Activated CD4-positive, alpha-beta memory T cell treated with anti-CD3 and anti-CD28 coated beads, Interleukin-2, amount 10 ng/mL, durations not matched to agents 7 days and 5 days (primary cell): ENCODE measurements around the gene RPS19BP1. TPM values are rescaled to one million over a fixed set of nuclear protein-coding genes. Genes with fewer than 3 reads are reported as not detected.
A peak's percentile ranks its signal among the peaks of the same experiment; 100 is the strongest.

Source experiments
- CTCF ChIA-PET: fragments of 350-600 bp; sonication (Branson Sonifier 250); formaldehyde crosslinking; loops from one replicate; lab custom pipeline; 2021; ENCODE audit warnings: antibody characterized with exemption, inconsistent platforms; lab: Charles Lee
- POLR2A ChIA-PET: fragments of 350-600 bp; sonication (Branson Sonifier 250); formaldehyde crosslinking; loops from one replicate; lab custom pipeline; 2021; ENCODE audit warnings: antibody characterized with exemption; lab: Charles Lee
- DNase-seq: peaks from one replicate; pipeline ENCODE4 v3.0.0-alpha.2; 2020
- H3K27ac Mint-ChIP-seq: one replicate; pipeline ENCODE4 v1.8.0; 2021; ENCODE audit warnings: mild to moderate bottlenecking, mixed read lengths
- H3K27me3 Mint-ChIP-seq: one replicate; pipeline ENCODE4 v1.8.0; 2021; ENCODE audit warnings: mixed read lengths
- H3K36me3 Mint-ChIP-seq: one replicate; pipeline ENCODE4 v1.8.0; 2021; ENCODE audit warnings: low read depth, mixed read lengths
- H3K4me1 Mint-ChIP-seq: one replicate; pipeline ENCODE4 v1.8.0; 2021; ENCODE audit warnings: mixed read lengths
- H3K4me3 Mint-ChIP-seq: one replicate; pipeline ENCODE4 v1.8.0; 2021; ENCODE audit warnings: mild to moderate bottlenecking, mixed read lengths
- H3K9me3 Mint-ChIP-seq: one replicate; pipeline ENCODE4 v1.8.0; 2021; ENCODE audit warnings: mixed read lengths
- total RNA-seq, 2 experiments: library from RNA; stranded (reverse); gene quantifications; one replicate each; pipeline ENCODE4 v1.2.3, GENCODE V29; 2021

RPS19BP1 gene
- total RNA-seq, 2 experiments from 2014 or later: 54.3 to 60.7 TPM

DNA sequence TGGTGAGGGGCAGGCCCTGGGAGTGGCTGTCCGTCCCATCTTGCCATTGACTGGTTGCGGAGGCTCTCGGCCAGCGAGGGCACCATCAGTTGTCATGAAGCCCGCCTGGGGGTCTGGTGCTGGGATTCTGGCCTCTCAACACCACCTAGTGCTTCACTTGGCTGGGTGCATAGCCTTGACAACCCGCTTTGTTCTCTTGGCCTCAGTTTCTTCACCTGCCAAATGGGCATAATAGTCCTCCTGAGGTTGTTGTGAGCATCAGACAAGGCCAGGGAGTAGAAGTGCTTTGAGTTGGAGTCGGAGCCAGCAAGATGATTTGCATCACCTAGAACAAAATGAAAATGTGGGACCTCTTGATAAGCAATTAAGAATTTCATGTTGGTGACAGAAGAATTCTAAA, 36.5 kb upstream of the RPS19BP1 start:
- DNase-seq: no peak
- ChIA-PET CTCF (interaction anchor here (2.2 kb wide), 1 partner anchor 456 kb away, joined by 7 read pairs; no protein-coding TSS in a partner anchor), POLR2A (no interaction called here)
- Mint-ChIP-seq H3K4me1 (peaks cover 20% of the 10 kb centered on the region), H3K27ac (no peak overlapping the region), H3K27me3 (peaks cover 4% of the 10 kb centered on the region), H3K36me3 (peaks cover 6% of the 10 kb centered on the region), H3K4me3 (no peak overlapping the region), H3K9me3 (peaks cover 6% of the 10 kb centered on the region)

DNA sequence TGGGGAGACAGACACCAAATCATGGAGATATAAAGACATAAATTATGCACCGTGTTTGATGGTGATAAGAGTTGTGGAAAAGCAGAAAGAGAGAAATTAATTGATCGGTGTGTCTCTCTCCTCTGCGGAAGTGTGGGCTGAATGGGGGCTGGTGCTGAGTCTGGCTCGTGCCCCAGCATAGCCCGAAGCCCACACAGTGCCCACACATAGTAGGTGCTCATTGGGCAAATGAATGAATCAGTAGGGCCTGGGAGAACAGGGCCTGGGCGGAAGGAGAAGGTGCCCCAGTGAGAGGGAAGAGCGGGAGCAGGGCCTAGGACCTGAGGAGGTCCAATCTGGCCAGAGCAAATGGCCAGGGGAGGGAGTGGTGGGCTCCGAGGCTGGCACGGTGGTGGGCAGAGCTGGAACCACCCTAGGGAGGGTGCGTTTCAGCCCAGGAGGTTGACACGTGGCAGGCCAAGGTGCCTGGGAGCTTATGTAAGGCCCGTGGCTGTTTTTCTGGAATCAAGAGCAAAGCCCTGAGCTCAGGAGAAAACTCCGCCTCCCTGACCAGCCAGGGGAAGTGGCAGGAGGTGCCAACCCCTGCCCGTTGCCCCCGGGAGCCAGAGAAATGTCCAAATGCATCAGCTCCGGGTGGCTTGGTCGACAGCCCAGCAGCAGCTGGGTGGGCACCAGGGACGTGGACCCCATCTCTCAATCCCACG, 35.9 kb upstream of the RPS19BP1 start:
- peaks cover 6% of the 10 kb centered on the region for H3K9me3 Mint-ChIP-seq
- no peak for DNase-seq
- no peak overlapping the region for H3K27ac Mint-ChIP-seq
- ChIA-PET POLR2A (no interaction called here), CTCF (no interaction called here)
- no peak overlapping the region for H3K4me3 Mint-ChIP-seq
- H3K27me3 Mint-ChIP-seq: peaks cover 4% of the 10 kb centered on the region
- peaks cover 6% of the 10 kb centered on the region for H3K36me3 Mint-ChIP-seq
- peaks cover 20% of the 10 kb centered on the region for H3K4me1 Mint-ChIP-seq

DNA sequence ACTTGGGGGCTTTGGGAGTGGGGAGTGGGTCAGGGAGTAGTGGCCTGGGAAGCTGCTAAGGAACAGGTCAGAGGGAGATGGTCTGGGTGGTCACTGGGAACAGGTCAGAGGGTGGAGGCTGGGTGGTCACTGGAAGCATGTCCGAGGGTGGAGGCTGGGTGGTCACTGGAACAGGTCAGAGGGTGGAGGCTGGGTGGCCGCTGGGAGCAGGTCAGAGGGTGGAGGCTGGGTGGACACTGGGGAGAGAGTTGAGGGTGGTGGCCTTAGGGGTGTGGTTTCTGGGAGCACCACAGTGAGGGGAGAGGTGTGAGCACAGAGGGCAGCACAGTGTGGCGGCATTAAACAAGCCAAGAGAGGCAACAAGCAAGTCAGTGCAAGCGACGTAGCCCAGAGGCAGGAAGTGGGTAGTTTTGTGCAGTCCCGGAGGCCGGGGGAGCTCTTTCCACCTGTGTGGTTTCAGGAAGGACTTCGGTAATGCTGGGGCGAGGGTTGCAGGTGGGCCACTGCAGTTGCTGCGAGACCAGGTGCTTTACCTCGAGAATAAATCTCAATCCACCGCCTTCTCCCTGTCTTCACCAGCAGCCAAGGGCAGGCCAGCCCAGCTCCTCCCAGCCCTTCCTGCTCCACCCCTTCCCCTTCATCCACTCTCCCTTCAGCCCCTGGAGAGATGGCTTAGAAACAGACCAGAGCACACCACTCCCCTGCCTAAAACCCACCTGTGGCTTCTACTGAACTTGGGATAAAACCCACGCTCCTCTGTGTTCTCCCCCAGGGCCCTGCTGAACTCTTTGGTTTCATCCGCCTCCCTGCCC, 34.8 kb upstream of the RPS19BP1 start:
- DNase-seq: peak; percentile 64
- Mint-ChIP-seq H3K9me3 (peaks cover 6% of the 10 kb centered on the region), H3K36me3 (peaks cover 6% of the 10 kb centered on the region), H3K4me3 (no peak overlapping the region), H3K4me1 (peaks cover 20% of the 10 kb centered on the region), H3K27me3 (peaks cover 4% of the 10 kb centered on the region), H3K27ac (peak overlapping the region; percentile 48)
- CTCF ChIA-PET: interaction anchor here (0.7 to 1.7 kb wide), 10 partner anchors 8 to 460 kb away, joined by 3 to 6 read pairs (median 3); no protein-coding TSS in a partner anchor
- POLR2A ChIA-PET: interaction anchor here (1.0 to 1.8 kb wide), 3 partner anchors 12 to 370 kb away, joined by 3 to 6 read pairs (median 3); no protein-coding TSS in a partner anchor

DNA sequence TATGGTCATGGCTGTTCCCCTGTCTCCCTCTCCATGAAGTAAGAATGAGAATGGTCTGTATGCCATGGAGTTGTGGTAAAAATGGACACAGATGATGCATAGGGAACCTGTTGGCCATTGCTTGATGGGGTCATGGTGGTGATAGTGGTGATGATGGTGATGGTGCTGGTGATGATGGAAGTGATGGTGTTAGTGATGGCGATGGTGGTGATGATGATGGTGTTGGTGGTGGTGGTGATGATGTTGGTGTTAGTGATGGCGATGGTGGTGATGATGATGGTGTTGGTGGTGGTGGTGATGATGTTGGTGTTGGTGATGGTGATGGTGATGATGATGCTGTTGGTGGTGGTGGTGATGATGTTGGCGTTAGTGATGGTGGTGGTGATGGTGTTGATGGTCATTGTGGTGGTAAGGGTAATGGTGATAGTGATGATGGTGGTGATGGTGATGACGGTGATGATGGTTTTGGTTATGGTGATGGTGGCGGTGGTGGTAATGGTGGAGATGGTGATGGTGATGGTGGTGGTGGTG, 32.9 kb upstream of the RPS19BP1 start:
- POLR2A ChIA-PET: no interaction called here
- H3K27ac Mint-ChIP-seq: no peak overlapping the region

DNA sequence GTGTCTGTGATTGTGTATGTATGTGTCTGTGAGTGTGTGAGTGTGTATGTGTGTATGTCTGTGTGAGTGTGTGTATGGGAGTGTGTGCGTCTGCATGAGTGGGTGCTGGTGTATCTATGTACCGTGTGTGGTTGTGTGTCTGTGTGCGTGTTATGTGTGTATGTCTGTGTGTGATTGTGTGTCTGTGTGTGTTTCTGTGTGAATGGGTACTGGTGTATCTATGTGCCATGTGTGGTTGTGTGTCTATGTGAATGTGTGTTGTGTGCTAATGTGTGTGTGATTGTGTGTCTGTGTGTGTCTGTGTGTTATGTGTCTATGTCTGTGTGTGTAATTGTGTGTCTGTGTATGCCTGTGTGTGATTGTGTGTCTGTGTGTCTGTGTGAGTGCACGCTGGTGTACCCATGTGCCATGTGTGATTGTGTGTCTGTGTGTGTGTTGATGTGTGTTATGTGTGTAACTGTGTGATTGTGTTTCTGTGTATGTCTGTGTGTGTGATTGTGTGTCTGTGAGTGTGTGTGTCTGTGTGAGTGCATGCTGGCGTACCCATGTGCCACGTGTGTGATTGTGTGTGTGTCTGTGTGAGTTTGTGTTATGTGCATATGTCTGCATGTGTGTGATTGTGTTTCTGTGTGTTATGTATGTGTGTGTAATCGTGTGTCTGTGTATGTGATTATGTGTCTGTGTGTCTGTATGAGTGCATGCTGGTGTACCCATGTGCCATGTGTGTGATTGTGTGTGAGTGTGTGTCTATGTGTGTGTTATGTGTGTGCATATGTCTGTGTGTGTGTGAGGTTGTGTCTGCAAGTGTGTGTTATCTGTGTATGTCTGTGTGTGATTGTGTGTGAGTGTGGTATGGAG, 31.3 kb upstream of the RPS19BP1 start:
- POLR2A ChIA-PET: no interaction called here

More for the DNA sequence above, 32.9 kb upstream of the RPS19BP1 start:
- Mint-ChIP-seq H3K4me1 (peaks cover 20% of the 10 kb centered on the region), H3K36me3 (peaks cover 6% of the 10 kb centered on the region), H3K27me3 (peaks cover 5% of the 10 kb centered on the region), H3K9me3 (peaks cover 6% of the 10 kb centered on the region), H3K4me3 (no peak overlapping the region)
- no peak for DNase-seq
- CTCF ChIA-PET: no interaction called here

DNA sequence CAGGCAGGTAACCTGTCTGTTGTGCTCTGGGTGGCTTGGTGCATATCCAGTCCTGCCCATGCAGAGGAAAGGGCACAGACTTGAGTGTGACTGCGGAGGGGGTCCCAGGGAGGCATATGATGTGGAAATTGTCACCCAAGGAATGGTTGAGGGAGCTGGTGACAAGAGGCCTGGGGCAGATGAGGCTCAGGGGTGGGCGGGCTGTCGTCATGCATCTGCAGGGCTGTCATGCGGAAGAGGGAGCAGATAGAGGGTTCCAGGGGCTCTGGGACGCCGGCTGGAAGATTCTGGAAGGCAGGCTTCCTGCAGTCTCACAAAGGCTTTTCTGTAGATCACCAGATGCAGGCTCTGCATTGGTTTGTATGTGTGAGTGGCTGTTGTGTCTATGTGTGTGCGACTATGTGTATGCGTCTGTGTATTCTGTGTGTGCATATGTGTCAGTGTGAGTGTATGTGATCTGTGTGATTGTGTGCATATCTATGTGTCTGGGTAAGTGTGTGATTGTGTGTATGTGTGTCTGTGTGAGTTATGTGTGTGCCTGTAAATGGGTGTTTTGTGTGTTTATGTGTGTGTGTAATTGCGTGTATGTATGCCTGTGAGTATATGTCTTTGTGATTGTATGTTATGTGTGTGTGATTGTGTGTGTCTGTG, 30.4 kb upstream of the RPS19BP1 start:
- CTCF ChIA-PET: interaction anchor here (1.3 kb wide), 1 partner anchor 470 kb away, joined by 3 read pairs; no protein-coding TSS in a partner anchor
- H3K27ac Mint-ChIP-seq: no peak overlapping the region
- peaks cover 6% of the 10 kb centered on the region for H3K9me3 Mint-ChIP-seq
- POLR2A ChIA-PET: interaction anchor here (1.2 kb wide), 1 partner anchor 13 kb away, joined by 3 read pairs; no protein-coding TSS in a partner anchor
- no peak overlapping the region for H3K4me3 Mint-ChIP-seq
- DNase-seq: no peak
- H3K36me3 Mint-ChIP-seq: peaks cover 6% of the 10 kb centered on the region
- H3K27me3 Mint-ChIP-seq: peaks cover 26% of the 10 kb centered on the region
- peaks cover 18% of the 10 kb centered on the region for H3K4me1 Mint-ChIP-seq

More for the DNA sequence above, 31.3 kb upstream of the RPS19BP1 start:
- Mint-ChIP-seq H3K27ac (no peak overlapping the region), H3K4me1 (peaks cover 20% of the 10 kb centered on the region), H3K4me3 (no peak overlapping the region), H3K27me3 (peaks cover 20% of the 10 kb centered on the region), H3K36me3 (peaks cover 6% of the 10 kb centered on the region), H3K9me3 (peaks cover 6% of the 10 kb centered on the region)
- no peak for DNase-seq
- CTCF ChIA-PET: no interaction called here

DNA sequence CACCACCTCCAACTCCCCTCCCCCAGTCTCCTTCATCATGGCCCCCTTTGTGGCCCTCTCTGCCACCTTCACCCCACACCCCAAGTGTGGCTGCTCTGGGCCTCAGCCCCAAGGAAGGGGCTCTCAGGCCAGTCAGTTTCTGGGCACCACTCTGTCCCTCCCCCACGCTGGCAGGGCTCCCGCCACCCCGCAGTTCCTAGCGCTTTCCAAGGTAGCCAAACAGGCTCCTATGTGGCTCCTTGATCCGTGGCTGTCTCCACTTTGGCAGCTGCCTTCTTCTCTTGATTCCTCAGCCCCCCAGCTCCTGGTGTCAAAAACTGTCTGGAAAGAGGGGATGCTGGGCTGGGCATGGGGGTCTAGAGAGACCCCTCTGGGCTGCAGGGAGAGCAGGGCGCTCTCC, 27.6 kb upstream of the RPS19BP1 start:
- peaks cover 44% of the 10 kb centered on the region for H3K27me3 Mint-ChIP-seq
- ChIA-PET CTCF (interaction anchor here (1.2 kb wide), 1 partner anchor 462 kb away, joined by 3 read pairs; no protein-coding TSS in a partner anchor), POLR2A (no interaction called here)
- no peaks in the 10 kb centered on the region for H3K36me3 Mint-ChIP-seq
- H3K4me1 Mint-ChIP-seq: peaks cover 7% of the 10 kb centered on the region
- H3K27ac Mint-ChIP-seq: no peak overlapping the region
- no peak for DNase-seq
- H3K9me3 Mint-ChIP-seq: no peaks in the 10 kb centered on the region
- H3K4me3 Mint-ChIP-seq: no peak overlapping the region

DNA sequence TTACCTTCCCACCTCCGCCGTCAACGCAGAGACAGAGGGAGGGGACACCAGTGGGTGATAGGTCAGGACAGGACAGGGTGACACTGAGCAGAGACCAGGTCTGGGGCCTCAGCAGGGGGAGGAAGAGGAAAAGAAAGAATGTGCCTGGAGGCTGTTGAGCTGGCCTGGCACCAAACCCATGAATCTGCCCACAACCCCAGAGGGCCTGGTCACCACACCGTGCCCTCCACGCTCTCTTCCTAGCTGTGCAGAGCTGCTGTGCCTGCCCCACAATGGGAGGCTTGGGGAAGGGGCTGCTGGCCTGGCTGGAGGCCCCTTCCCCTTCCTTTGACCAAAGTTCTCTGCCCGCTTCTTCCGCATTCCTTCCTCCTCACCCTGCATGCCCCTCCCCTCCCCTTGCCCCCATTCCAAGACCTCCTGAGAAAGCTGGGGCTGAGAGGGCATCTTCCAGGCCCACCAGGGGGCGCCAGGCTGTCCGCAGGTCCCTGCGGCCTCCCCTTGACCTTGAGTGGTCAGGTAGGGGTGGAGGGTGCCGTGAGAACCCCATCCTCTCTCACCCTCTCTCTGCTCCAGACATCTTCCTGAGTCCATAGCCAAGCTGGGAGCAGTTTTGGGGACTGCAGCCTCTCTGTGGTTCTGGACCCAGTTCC, 27.0 kb upstream of the RPS19BP1 start:
- no peak for DNase-seq
- no peak overlapping the region for H3K27ac Mint-ChIP-seq
- H3K4me1 Mint-ChIP-seq: peaks cover 7% of the 10 kb centered on the region
- peaks cover 44% of the 10 kb centered on the region for H3K27me3 Mint-ChIP-seq
- CTCF ChIA-PET: interaction anchor here (0.7 to 1.2 kb wide), 2 partner anchors 14 to 462 kb away, joined by 3 read pairs; no protein-coding TSS in a partner anchor
- POLR2A ChIA-PET: no interaction called here
- H3K4me3 Mint-ChIP-seq: no peak overlapping the region
- H3K36me3 Mint-ChIP-seq: no peaks in the 10 kb centered on the region
- H3K9me3 Mint-ChIP-seq: no peaks in the 10 kb centered on the region

DNA sequence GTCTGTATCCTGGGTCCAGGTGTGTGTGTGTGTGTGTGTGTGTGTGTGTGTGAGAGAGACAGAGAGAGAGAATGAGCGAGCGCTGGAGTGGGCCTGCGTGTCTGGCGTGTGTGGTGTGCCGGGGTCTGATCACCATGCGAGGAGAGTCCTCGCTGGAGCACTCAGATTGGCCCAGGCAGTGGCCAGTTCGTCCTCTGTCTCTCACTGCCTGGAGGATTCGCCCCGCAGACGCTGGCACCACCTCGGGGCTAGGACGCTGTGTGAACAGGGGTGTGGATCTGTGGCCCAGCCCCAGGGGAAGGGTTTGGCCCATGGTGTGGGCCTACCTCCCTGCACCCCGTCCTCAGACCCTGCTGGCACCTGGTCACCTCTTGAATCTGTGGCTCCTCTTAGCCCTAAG, 26.4 kb upstream of the RPS19BP1 start:
- CTCF ChIA-PET: interaction anchor here (0.7 to 0.8 kb wide), 2 partner anchors 13 to 477 kb away, joined by 3 read pairs; no protein-coding TSS in a partner anchor
- H3K4me3 Mint-ChIP-seq: no peak overlapping the region

DNA sequence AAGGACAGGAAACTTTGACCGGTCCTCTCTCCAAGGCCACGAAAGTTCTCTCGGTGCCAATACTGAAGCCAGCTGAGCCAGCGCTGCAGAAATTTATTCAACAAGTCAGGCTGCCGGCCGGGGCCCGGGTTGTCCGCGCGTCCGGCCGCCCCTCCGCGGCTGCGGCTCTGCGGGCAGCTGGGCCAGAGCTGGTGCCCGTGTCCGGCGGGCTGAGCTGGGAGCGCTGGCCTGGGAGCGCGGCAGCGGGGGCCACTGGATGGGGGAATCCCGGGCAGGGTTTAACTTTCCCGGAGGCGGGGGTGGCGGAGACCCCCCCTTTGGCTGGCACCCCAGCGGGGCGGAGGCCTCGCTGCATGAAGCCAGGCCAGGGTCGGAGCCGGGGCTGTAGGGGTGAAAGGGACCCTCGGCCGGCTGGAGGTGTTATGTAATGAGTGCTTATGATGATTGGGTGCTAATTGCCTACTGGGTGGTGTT, 25.7 kb upstream of the RPS19BP1 start:
- ChIA-PET CTCF (interaction anchor here (0.8 to 1.9 kb wide), 2 partner anchors 9 to 478 kb away, joined by 3 to 6 read pairs; no protein-coding TSS in a partner anchor), POLR2A (no interaction called here)
- Mint-ChIP-seq H3K4me3 (no peak overlapping the region), H3K36me3 (no peaks in the 10 kb centered on the region), H3K9me3 (no peaks in the 10 kb centered on the region), H3K27me3 (peaks cover 48% of the 10 kb centered on the region), H3K27ac (no peak overlapping the region), H3K4me1 (peaks cover 7% of the 10 kb centered on the region)
- DNase-seq: no peak

More for the DNA sequence above, 26.4 kb upstream of the RPS19BP1 start:
- POLR2A ChIA-PET: no interaction called here
- H3K9me3 Mint-ChIP-seq: no peaks in the 10 kb centered on the region
- no peak for DNase-seq
- H3K4me1 Mint-ChIP-seq: peaks cover 7% of the 10 kb centered on the region
- no peak overlapping the region for H3K27ac Mint-ChIP-seq
- no peaks in the 10 kb centered on the region for H3K36me3 Mint-ChIP-seq
- H3K27me3 Mint-ChIP-seq: peaks cover 47% of the 10 kb centered on the region
